ENCODE data around the gene RPL36.

Gene RPL36

DNA sequence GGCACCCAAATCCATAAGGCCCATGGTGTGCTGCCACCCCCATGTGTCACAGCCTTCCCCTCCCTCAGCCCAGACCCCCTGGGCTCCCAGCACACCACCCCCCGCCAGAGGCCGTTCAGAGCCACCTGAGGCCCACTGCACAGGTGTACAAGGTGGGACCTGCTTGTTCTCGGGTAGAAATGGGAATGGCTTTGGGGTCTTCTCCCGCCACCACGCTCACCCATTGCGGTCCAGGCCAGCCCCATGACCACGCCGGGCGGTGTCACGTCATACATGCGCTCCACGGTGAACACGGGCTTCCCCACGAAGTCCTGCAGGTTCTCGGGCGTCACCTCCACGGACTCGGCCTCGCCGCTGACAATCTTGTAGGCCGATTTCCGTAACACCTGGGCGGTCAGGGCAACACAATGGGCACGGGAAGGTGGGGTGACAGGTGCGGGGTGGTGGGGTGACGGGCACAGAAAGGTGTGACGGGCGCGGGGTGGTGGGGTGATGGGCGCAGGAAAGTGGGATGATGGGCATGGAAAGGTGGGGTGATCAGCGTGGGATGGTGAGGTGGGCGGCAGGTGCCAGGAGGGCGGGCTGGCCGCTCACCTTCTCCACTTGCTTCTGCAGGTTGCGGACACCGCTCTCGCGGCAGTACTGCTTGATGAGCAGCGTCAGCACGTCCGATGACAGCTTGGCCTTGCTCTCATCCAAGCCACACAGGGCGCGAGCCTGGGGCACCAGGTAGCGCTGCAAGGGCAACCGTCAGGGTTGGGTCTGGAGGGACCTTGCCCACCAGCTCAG lies 4.3 kb downstream of the RPL36 start:
- H3K4me3 ChIP-seq (replicated peaks; ENCODE audit: low read depth, low read length): no peak overlapping the region
- TF ChIP-seq, protein P1, sequence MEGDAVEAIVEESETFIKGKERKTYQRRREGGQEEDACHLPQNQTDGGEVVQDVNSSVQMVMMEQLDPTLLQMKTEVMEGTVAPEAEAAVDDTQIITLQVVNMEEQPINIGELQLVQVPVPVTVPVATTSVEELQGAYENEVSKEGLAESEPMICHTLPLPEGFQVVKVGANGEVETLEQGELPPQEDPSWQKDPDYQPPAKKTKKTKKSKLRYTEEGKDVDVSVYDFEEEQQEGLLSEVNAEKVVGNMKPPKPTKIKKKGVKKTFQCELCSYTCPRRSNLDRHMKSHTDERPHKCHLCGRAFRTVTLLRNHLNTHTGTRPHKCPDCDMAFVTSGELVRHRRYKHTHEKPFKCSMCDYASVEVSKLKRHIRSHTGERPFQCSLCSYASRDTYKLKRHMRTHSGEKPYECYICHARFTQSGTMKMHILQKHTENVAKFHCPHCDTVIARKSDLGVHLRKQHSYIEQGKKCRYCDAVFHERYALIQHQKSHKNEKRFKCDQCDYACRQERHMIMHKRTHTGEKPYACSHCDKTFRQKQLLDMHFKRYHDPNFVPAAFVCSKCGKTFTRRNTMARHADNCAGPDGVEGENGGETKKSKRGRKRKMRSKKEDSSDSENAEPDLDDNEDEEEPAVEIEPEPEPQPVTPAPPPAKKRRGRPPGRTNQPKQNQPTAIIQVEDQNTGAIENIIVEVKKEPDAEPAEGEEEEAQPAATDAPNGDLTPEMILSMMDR (IDR thresholded peaks at IDR 0.05; ENCODE audit: low read depth, low read length, missing control alignments): no peak
- DNase-seq (ENCODE audit: extremely low read depth, low read depth): no peak

GRCh38 chr19:5694956-5695648 lies 5.0 kb downstream of the RPL36 start:
- TF ChIP-seq, protein P1 (IDR thresholded peaks at IDR 0.05; ENCODE audit: low read depth, low read length, missing control alignments): no peak
- H3K4me3 ChIP-seq (replicated peaks; ENCODE audit: low read depth, low read length): no peak overlapping the region
- DNase-seq (ENCODE audit: extremely low read depth, low read depth): no peak

GRCh38 chr19:5695649-5696195 lies 5.6 kb downstream of the RPL36 start:
- no peak for DNase-seq (ENCODE audit: extremely low read depth, low read depth)
- H3K4me3 ChIP-seq (replicated peaks; ENCODE audit: low read depth, low read length): no peak overlapping the region
- TF ChIP-seq, protein P1 (IDR thresholded peaks at IDR 0.05; ENCODE audit: low read depth, low read length, missing control alignments): no peak

- DNase-seq (ENCODE audit: extremely low read depth, low read depth): no peak
- H3K4me3 ChIP-seq (replicated peaks; ENCODE audit: low read depth, low read length): no peak overlapping the region
- TF ChIP-seq, protein P1 (IDR thresholded peaks at IDR 0.05; ENCODE audit: low read depth, low read length, missing control alignments): no peak
Measured at GRCh38 chr19:5696196-5697021, 6.3 kb downstream of the RPL36 start.

DNA sequence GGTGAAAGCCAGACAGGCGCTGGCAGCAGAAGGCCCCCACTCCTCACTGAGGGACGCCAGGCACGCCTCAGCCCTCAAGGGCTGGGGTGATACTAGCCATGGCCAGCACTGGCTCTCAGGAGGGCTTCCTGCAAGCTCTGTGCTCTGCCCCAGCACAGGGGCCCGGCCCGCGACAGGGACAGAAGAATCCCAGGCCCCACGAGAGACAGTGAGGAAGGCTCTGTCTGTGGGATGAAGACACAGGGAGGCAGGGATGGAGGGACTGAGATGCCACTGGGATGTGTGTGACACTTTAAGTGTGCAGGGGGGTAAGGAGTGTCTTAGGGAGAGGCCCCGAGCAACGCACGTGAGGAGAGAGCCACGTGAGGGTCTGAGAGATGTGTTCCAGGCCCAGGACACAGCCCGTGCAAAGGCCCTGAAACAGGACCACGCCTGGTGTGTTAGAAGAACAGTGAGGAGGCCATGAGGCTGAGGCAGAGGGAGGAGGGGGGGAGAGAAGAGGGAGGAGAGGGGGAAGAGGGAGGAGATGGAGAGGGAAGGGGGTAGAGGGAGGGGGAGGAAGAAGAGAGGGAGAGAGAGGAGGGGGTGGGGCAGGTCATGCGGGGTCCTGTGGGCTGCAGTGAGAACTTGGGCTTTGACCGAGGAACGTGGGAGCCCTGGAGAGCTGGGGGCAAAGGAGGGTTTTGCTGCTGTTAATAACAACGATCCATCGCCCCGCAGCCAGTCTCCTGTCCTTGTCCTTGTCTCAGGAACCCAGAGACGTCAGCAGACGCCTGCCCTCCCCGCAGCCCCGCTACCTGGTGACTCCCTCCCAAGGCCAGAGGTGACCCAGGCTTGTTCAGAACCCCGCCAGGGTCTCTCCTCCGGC lies 7.2 kb downstream of the RPL36 start:
- H3K4me3 ChIP-seq (replicated peaks; ENCODE audit: low read depth, low read length): no peak overlapping the region
- DNase-seq (ENCODE audit: extremely low read depth, low read depth): no peak
- TF ChIP-seq, protein P1 (IDR thresholded peaks at IDR 0.05; ENCODE audit: low read depth, low read length, missing control alignments): no peak

Data from HFF-Myc (cell line).